HEK293 (cell line): ENCODE measurements around the gene OR2D3.
A peak's percentile ranks its signal among the peaks of the same experiment; 100 is the strongest.

Experiments
- KLF7 ChIP-seq: fragments of 450-650 bp; formaldehyde crosslinking; IDR thresholded peaks from 2 replicates; pipeline ENCODE4 v1.5.1; 2016; ENCODE audit warnings: missing biosample characterization, missing genetic modification characterization, borderline replicate concordance
- PRDM10 ChIP-seq: fragments of 450-650 bp; formaldehyde crosslinking; IDR thresholded peaks from 2 replicates; pipeline ENCODE4 v1.5.1; 2016; ENCODE audit warnings: missing biosample characterization, missing genetic modification characterization
- SALL2 ChIP-seq: fragments of 450-650 bp; formaldehyde crosslinking; IDR thresholded peaks from 2 replicates; pipeline ENCODE4 v1.5.0; 2017; ENCODE audit warnings: missing biosample characterization, mild to moderate bottlenecking, missing genetic modification characterization, borderline replicate concordance
- SP3 ChIP-seq: fragments of 450-650 bp; formaldehyde crosslinking; IDR thresholded peaks from 2 replicates; pipeline ENCODE4 v1.5.1; 2016; ENCODE audit warnings: missing biosample characterization, missing genetic modification characterization
- ZBTB17 ChIP-seq: fragments of 450-650 bp; formaldehyde crosslinking; IDR thresholded peaks from 2 replicates; pipeline ENCODE4 v1.5.1; 2016; ENCODE audit warnings: missing biosample characterization, missing genetic modification characterization
- ZEB2 ChIP-seq: fragments of 450-650 bp; formaldehyde crosslinking; IDR thresholded peaks from 2 replicates; pipeline ENCODE4 v1.5.1; 2016; ENCODE audit warnings: missing biosample characterization, missing genetic modification characterization
- ZFHX2 ChIP-seq: fragments of 450-650 bp; formaldehyde crosslinking; conservative IDR thresholded peaks from 2 replicates; pipeline ENCODE4 v1.5.1; 2016; ENCODE audit warnings: missing biosample characterization, missing genetic modification characterization
- ZFP3 ChIP-seq: fragments of 450-650 bp; formaldehyde crosslinking; IDR thresholded peaks from 2 replicates; pipeline ENCODE4 v1.5.1; 2016; ENCODE audit warnings: low read depth, missing biosample characterization, missing genetic modification characterization
- ZFP41 ChIP-seq: fragments of 450-650 bp; formaldehyde crosslinking; IDR thresholded peaks from 2 replicates; pipeline ENCODE4 v1.5.1; 2016; ENCODE audit warnings: missing biosample characterization, missing genetic modification characterization, borderline replicate concordance
- ZNF10 ChIP-seq: fragments of 450-650 bp; formaldehyde crosslinking; IDR thresholded peaks from 2 replicates; pipeline ENCODE4 v1.5.1; 2017; ENCODE audit warnings: missing biosample characterization, missing genetic modification characterization
- ZNF132 ChIP-seq: fragments of 450-650 bp; formaldehyde crosslinking; IDR thresholded peaks from 2 replicates; pipeline ENCODE4 v1.5.1; 2017; ENCODE audit warnings: missing biosample characterization, missing genetic modification characterization, borderline replicate concordance
- ZNF133 ChIP-seq: fragments of 450-650 bp; formaldehyde crosslinking; IDR thresholded peaks from 2 replicates; pipeline ENCODE4 v1.5.1; 2016; ENCODE audit warnings: missing biosample characterization, missing genetic modification characterization
- ZNF214 ChIP-seq: fragments of 450-650 bp; formaldehyde crosslinking; IDR thresholded peaks from 2 replicates; pipeline ENCODE4 v1.5.1; 2017; ENCODE audit warnings: missing biosample characterization, mild to moderate bottlenecking, missing genetic modification characterization, borderline replicate concordance
- ZNF391 ChIP-seq: fragments of 450-650 bp; formaldehyde crosslinking; IDR thresholded peaks from 2 replicates; pipeline ENCODE4 v1.5.1; 2016; ENCODE audit warnings: low read depth, missing biosample characterization, missing genetic modification characterization, borderline replicate concordance
- ZNF529 ChIP-seq: fragments of 450-650 bp; formaldehyde crosslinking; IDR thresholded peaks from 2 replicates; pipeline ENCODE4 v1.5.1; 2017; ENCODE audit warnings: missing genetic modification characterization, missing biosample characterization; ENCODE audit not compliant: insufficient replicate concordance
- ZNF624 ChIP-seq: fragments of 450-650 bp; formaldehyde crosslinking; IDR thresholded peaks from 2 replicates; pipeline ENCODE4 v1.5.1; 2017; ENCODE audit warnings: missing biosample characterization, missing genetic modification characterization
- ZNF692 ChIP-seq: fragments of 450-650 bp; formaldehyde crosslinking; IDR thresholded peaks from 2 replicates; pipeline ENCODE4 v1.5.1; 2016; ENCODE audit warnings: missing biosample characterization, missing genetic modification characterization
- ZNF704 ChIP-seq: fragments of 450-650 bp; formaldehyde crosslinking; IDR thresholded peaks from 2 replicates; pipeline ENCODE4 v1.5.1; 2016; ENCODE audit warnings: missing biosample characterization, missing genetic modification characterization
- ZNF707 ChIP-seq: fragments of 450-650 bp; formaldehyde crosslinking; IDR thresholded peaks from 2 replicates; pipeline ENCODE4 v1.5.1; 2016; ENCODE audit warnings: missing biosample characterization, missing genetic modification characterization
- ZNF792 ChIP-seq: fragments of 450-650 bp; formaldehyde crosslinking; IDR thresholded peaks from 2 replicates; pipeline ENCODE4 v1.5.1; 2016; ENCODE audit warnings: missing biosample characterization, missing genetic modification characterization
- ZXDB ChIP-seq: fragments of 450-650 bp; formaldehyde crosslinking; IDR thresholded peaks from 2 replicates; pipeline ENCODE4 v1.5.1; 2016; ENCODE audit warnings: missing biosample characterization, missing genetic modification characterization
- TF ChIP-seq, protein P1 (sequence below): fragments of 450-650 bp; formaldehyde crosslinking; IDR thresholded peaks from 2 replicates; pipeline ENCODE4 v1.5.0; 2017; ENCODE audit warnings: missing biosample characterization, missing genetic modification characterization, borderline replicate concordance
- TF ChIP-seq, protein P2 (sequence below): fragments of 450-650 bp; formaldehyde crosslinking; IDR thresholded peaks from 2 replicates; pipeline ENCODE4 v1.5.1; 2016; ENCODE audit warnings: missing biosample characterization, missing genetic modification characterization
- TF ChIP-seq, protein P3 (sequence below): fragments of 450-650 bp; formaldehyde crosslinking; IDR thresholded peaks from 2 replicates; pipeline ENCODE4 v1.5.1; 2016; ENCODE audit warnings: missing biosample characterization, missing genetic modification characterization

OR2D3 gene

DNA sequence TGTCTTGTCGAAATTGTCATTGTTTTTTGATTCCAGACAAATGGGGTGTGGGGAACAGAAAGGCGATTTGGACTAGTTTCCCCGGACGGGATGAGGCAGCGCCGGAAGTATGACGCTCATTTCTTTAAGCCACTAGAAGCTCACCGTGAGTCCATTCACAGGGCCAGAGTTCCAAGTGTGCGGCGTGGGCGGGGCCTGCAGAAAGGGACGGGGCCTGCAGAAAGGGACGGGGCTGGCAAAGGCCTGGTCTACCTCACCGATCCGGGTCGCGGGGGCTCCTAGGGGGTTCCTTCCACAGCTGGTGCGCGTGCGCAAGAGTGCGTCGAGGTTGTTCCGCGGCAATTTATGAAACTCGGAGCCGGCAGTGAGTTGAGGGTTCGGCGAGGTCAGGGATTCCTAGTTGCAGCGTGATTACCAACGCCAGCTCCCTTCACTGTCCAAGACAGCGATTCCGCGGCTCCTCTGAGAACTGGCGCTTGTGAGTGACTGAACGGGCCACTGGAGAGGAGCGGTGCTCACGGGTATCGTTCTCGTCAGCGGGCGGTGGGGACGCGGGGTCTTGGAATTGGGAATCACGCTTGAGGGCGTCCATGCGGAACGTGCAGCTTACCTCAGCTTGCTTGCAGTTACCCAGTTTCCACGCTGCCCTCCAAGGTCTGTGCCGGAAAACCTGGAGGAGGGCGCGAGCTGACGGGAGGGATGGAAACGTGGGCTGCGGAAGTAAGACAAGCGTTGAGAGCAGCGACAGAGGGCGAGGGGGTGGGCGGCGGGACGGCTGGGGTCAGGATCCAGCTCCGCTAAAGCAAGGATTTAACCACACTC, 5.6 kb downstream of the OR2D3 start, which contains the start of gene ZNF215 (continued):
- no peak for TF ChIP-seq SALL2 (tag by site-specific recombination)
- TF ChIP-seq, protein P1, sequence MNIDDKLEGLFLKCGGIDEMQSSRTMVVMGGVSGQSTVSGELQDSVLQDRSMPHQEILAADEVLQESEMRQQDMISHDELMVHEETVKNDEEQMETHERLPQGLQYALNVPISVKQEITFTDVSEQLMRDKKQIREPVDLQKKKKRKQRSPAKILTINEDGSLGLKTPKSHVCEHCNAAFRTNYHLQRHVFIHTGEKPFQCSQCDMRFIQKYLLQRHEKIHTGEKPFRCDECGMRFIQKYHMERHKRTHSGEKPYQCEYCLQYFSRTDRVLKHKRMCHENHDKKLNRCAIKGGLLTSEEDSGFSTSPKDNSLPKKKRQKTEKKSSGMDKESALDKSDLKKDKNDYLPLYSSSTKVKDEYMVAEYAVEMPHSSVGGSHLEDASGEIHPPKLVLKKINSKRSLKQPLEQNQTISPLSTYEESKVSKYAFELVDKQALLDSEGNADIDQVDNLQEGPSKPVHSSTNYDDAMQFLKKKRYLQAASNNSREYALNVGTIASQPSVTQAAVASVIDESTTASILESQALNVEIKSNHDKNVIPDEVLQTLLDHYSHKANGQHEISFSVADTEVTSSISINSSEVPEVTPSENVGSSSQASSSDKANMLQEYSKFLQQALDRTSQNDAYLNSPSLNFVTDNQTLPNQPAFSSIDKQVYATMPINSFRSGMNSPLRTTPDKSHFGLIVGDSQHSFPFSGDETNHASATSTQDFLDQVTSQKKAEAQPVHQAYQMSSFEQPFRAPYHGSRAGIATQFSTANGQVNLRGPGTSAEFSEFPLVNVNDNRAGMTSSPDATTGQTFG (tag by site-specific recombination) = no peak
- no peak for TF ChIP-seq ZNF704 (tag by site-specific recombination)
- TF ChIP-seq PRDM10 (tag by site-specific recombination) = no peak; the same call in 1 of the 2 replicates
- TF ChIP-seq ZNF529 = no peak
- TF ChIP-seq ZNF132 = no peak
- 0 out of 2 replicates have a peak, but pooled peaks have one; percentile 32 for TF ChIP-seq ZNF692 (tag by site-specific recombination)
- TF ChIP-seq ZNF707 (tag by site-specific recombination) = no peak
- no peak for TF ChIP-seq ZFP3 (tag by site-specific recombination)
- TF ChIP-seq ZFHX2 (tag by site-specific recombination) = peak; percentile 93
- peak; percentile 51 for TF ChIP-seq ZEB2
- TF ChIP-seq SP3 (tag by site-specific recombination) = no peak
- TF ChIP-seq ZNF391 (tag by site-specific recombination) = no peak
- TF ChIP-seq ZNF133 = no peak
- peak; percentile 76 for TF ChIP-seq ZBTB17 (tag by site-specific recombination)
- no peak for TF ChIP-seq ZFP41 (tag by site-specific recombination)
- peak; percentile 30; the same call in 1 of the 2 replicates for TF ChIP-seq ZXDB (tag by site-specific recombination)
- TF ChIP-seq ZNF214 (tag by site-specific recombination) = no peak
- no peak for TF ChIP-seq ZNF624 (tag by site-specific recombination)
- no peak for TF ChIP-seq KLF7
- no peak for TF ChIP-seq ZNF792 (tag by site-specific recombination)
- TF ChIP-seq, protein P2, sequence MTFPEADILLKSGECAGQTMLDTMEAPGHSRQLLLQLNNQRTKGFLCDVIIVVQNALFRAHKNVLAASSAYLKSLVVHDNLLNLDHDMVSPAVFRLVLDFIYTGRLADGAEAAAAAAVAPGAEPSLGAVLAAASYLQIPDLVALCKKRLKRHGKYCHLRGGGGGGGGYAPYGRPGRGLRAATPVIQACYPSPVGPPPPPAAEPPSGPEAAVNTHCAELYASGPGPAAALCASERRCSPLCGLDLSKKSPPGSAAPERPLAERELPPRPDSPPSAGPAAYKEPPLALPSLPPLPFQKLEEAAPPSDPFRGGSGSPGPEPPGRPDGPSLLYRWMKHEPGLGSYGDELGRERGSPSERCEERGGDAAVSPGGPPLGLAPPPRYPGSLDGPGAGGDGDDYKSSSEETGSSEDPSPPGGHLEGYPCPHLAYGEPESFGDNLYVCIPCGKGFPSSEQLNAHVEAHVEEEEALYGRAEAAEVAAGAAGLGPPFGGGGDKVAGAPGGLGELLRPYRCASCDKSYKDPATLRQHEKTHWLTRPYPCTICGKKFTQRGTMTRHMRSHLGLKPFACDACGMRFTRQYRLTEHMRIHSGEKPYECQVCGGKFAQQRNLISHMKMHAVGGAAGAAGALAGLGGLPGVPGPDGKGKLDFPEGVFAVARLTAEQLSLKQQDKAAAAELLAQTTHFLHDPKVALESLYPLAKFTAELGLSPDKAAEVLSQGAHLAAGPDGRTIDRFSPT (tag by site-specific recombination) = no peak
- TF ChIP-seq ZNF10 (tag by site-specific recombination) = no peak
- TF ChIP-seq, protein P3, sequence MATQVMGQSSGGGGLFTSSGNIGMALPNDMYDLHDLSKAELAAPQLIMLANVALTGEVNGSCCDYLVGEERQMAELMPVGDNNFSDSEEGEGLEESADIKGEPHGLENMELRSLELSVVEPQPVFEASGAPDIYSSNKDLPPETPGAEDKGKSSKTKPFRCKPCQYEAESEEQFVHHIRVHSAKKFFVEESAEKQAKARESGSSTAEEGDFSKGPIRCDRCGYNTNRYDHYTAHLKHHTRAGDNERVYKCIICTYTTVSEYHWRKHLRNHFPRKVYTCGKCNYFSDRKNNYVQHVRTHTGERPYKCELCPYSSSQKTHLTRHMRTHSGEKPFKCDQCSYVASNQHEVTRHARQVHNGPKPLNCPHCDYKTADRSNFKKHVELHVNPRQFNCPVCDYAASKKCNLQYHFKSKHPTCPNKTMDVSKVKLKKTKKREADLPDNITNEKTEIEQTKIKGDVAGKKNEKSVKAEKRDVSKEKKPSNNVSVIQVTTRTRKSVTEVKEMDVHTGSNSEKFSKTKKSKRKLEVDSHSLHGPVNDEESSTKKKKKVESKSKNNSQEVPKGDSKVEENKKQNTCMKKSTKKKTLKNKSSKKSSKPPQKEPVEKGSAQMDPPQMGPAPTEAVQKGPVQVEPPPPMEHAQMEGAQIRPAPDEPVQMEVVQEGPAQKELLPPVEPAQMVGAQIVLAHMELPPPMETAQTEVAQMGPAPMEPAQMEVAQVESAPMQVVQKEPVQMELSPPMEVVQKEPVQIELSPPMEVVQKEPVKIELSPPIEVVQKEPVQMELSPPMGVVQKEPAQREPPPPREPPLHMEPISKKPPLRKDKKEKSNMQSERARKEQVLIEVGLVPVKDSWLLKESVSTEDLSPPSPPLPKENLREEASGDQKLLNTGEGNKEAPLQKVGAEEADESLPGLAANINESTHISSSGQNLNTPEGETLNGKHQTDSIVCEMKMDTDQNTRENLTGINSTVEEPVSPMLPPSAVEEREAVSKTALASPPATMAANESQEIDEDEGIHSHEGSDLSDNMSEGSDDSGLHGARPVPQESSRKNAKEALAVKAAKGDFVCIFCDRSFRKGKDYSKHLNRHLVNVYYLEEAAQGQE = 0 out of 2 replicates have a peak, but pooled peaks have one; percentile 10
